AG04450 (cell line): ENCODE results near the gene EPB41L1. TPM values are rescaled to one million over a fixed set of nuclear protein-coding genes. Genes with fewer than 3 reads are reported as not detected.

Experiments
- CTCF ChIA-PET: fragments of 300-600, 350-600 bp; formaldehyde crosslinking; extraction: SDS; loops from one replicate; lab custom pipeline; 2022; ENCODE audit warnings: antibody characterized with exemption, inconsistent platforms; lab: Charles Lee
- POLR2A ChIA-PET: fragments of 350-600 bp; formaldehyde crosslinking; extraction: SDS; loops from one replicate; lab custom pipeline; 2021; ENCODE audit warnings: antibody characterized with exemption, inconsistent platforms; lab: Yijun Ruan, JAX
- DNase-seq: peaks from one replicate; pipeline ENCODE4 v3.0.0-alpha.2; 2011; ENCODE audit warnings: low read depth, low spot score
- H3K27ac ChIP-seq: one replicate; pipeline ENCODE4 v1.5.1; 2012; ENCODE audit warnings: low read depth, low read length, control low read depth
- H3K27me3 ChIP-seq: one replicate; pipeline ENCODE4 v1.6.0; 2012; ENCODE audit warnings: low read length; ENCODE audit not compliant: control insufficient read depth, insufficient read depth
- H3K4me3 ChIP-seq: 2 replicates; pipeline ENCODE4 v1.5.1; 2011; ENCODE audit warnings: mild to moderate bottlenecking, low read depth, low read length, control low read depth
- H3K9me3 ChIP-seq: 2 replicates; pipeline ENCODE4 v1.5.1; 2012; ENCODE audit warnings: low read length; ENCODE audit not compliant: control insufficient read depth, insufficient read depth
- CTCF ChIP-seq: IDR thresholded peaks from 2 replicates; pipeline ENCODE4 v1.5.1; 2011; ENCODE audit warnings: low read depth, low read length, control low read depth, inconsistent platforms
- polyA plus RNA-seq: library from polyadenylated mRNA; depleted of rRNA; stranded (reverse); fragments of >200 nt; gene quantifications from 2 replicates; pipeline ENCODE4 v1.2.3, GENCODE V29; 2011

EPB41L1 gene
- polyA plus RNA-seq, 1 experiment, result 17.8 TPM

- no peak for TF ChIP-seq CTCF
- no peak for DNase-seq
- Histone ChIP-seq H3K27ac (no peak overlapping the region), H3K4me3 (no peak overlapping the region), H3K9me3 (no peaks in the 10 kb centered on the region), H3K27me3 (peaks cover 10% of the 10 kb centered on the region)
- ChIA-PET CTCF (no interaction called here), POLR2A (no interaction called here)
These were observed 33.5 kb upstream of the EPB41L1 start for GRCh38 chr20:36120991-36121390.

GRCh38 chr20:36121981-36122930 lies 32.3 kb upstream of the EPB41L1 start:
- Histone ChIP-seq H3K4me3 (no peak overlapping the region), H3K27ac (no peak overlapping the region), H3K27me3 (peaks cover 10% of the 10 kb centered on the region), H3K9me3 (no peaks in the 10 kb centered on the region)
- TF ChIP-seq CTCF, result no peak
- POLR2A ChIA-PET, result no interaction called here
- DNase-seq, result no peak
- CTCF ChIA-PET, result no interaction called here

GRCh38 chr20:36122931-36123288 lies 31.6 kb upstream of the EPB41L1 start:
- Histone ChIP-seq H3K27ac (no peak overlapping the region), H3K4me3 (no peak overlapping the region), H3K9me3 (no peaks in the 10 kb centered on the region), H3K27me3 (peaks cover 10% of the 10 kb centered on the region)
- ChIA-PET POLR2A (no interaction called here), CTCF (no interaction called here)
- TF ChIP-seq CTCF, result no peak
- no peak for DNase-seq

GRCh38 chr20:36125097-36125496 lies 29.4 kb upstream of the EPB41L1 start:
- no peak for DNase-seq
- Histone ChIP-seq H3K27me3 (peaks cover 8% of the 10 kb centered on the region), H3K4me3 (no peak overlapping the region), H3K27ac (no peak overlapping the region), H3K9me3 (no peaks in the 10 kb centered on the region)
- TF ChIP-seq CTCF, result no peak
- ChIA-PET CTCF (interaction anchor here (2.9 to 17.6 kb wide), 2 partner anchors 14 to 130 kb away, joined by 16 to 583 read pairs; no protein-coding TSS in a partner anchor), POLR2A (no interaction called here)
